Upper lobe of left lung (tissue), 6 donors: ENCODE data around the gene PRM2. TPM values are rescaled to one million over a fixed set of nuclear protein-coding genes. Genes with fewer than 3 reads are reported as not detected.
A peak's percentile ranks its signal among the peaks of the same experiment; 100 is the strongest.

Experiments
- ATAC-seq, 2 donors: fragments of 200-7000 bp; cut with Tn5 transposase; one replicate each; pipeline ENCODE4 v1.9.1; 2022; ENCODE audit warnings: mild to moderate bottlenecking in 2 of 2, moderate library complexity in 2 of 2; ENCODE audit not compliant: low FRiP score in 2 of 2
- DNase-seq, 2 donors: peaks; one replicate each; pipeline ENCODE4 v3.0.0-alpha.2; 2019 to 2020
- H3K27ac ChIP-seq, 4 donors: fragments of 200-600 bp; sonication (generic); one replicate each; pipeline ENCODE4 v1.5.1; 2016 to 2019
- H3K27me3 ChIP-seq, 4 donors: fragments of 200-600 bp; sonication (generic); one replicate each; pipeline ENCODE4 v1.5.1; 2017 to 2019
- H3K36me3 ChIP-seq, 4 donors: fragments of 200-600 bp; sonication (generic); one replicate each; pipeline ENCODE4 v1.5.1; 2016 to 2019
- H3K4me1 ChIP-seq, 4 donors: fragments of 200-600 bp; sonication (generic); one replicate each; pipeline ENCODE4 v1.5.1; 2018 to 2019
- H3K4me3 ChIP-seq, 4 donors: fragments of 200-600 bp; sonication (generic); one replicate each; pipeline ENCODE4 v1.5.1; 2017 to 2019; ENCODE audit warnings: mild to moderate bottlenecking in 2 of 4, moderate library complexity in 1 of 4
- H3K9me3 ChIP-seq, 4 donors: fragments of 200-600 bp; sonication (generic); one replicate each; pipeline ENCODE4 v1.5.1; 2018 to 2019
- CTCF ChIP-seq, 6 experiments: fragments of 450-650 bp in 4 of 6; fragments of 200-600 bp in 2 of 6; sonication (generic) in 2 of 6; IDR thresholded peaks; one replicate each; pipeline ENCODE4 v1.5.1; 2016 to 2019; ENCODE audit warnings: antibody characterized with exemption in 6 of 6
- EP300 ChIP-seq, 4 donors: sonication (generic); formaldehyde crosslinking; IDR thresholded peaks; one replicate each; pipeline ENCODE4 v1.5.1; 2017; ENCODE audit warnings: antibody characterized with exemption in 4 of 4, control low read depth in 2 of 4
- POLR2A ChIP-seq, 4 donors: fragments of 450-650 bp; IDR thresholded peaks; one replicate each; pipeline ENCODE4 v1.5.1; 2016 to 2017; ENCODE audit warnings: antibody characterized with exemption in 4 of 4, mild to moderate bottlenecking in 2 of 4
- POLR2AphosphoS5 ChIP-seq, 2 donors: sonication (generic); formaldehyde crosslinking; IDR thresholded peaks; one replicate each; pipeline ENCODE4 v1.5.1; 2017; ENCODE audit warnings: antibody characterized with exemption in 2 of 2
- WGBS, 2 donors: methylation state at CpG; one replicate each; pipeline ENCODE4 v1.1.5; 2017 to 2018; 5-methylcytosine and 5-hydroxymethylcytosine counted together
- total RNA-seq, 6 donors: library from RNA; depleted of rRNA in 4 of 6; stranded (reverse); fragments of >200 nt in 4 of 6; gene quantifications; one replicate each; pipeline versions ENCODE4 v1.1.0 to v1.2.1, GENCODE V29; 2016 to 2021
- donor health status: DM: no; HTN: no; CAD: no; lungs with moderate emphysema.
- donor health status: DM: no; HTN: yes; CAD: no; lungs with severe emphysema.

Gene PRM2
- total RNA-seq, 6 donors from 2014 or later, result not detected

GRCh38 chr16:11283820-11284248 is 7.6 kb upstream of the PRM2 start:
- Histone ChIP-seq H3K36me3 (no peaks in the 10 kb centered on the region), H3K27ac (no peak overlapping the region), H3K4me3 (no peak overlapping the region), H3K9me3 (no peaks in the 10 kb centered on the region), H3K4me1 (peaks cover 0 to 5% (median 0%) of the 10 kb centered on the region in 4 donors), H3K27me3 (no peaks in the 10 kb centered on the region)
- peak in 1 of 2 donors; percentile 42 for DNase-seq
- no peak for TF ChIP-seq CTCF (IDR thresholded peaks at IDR 0.05)
- no peak for TF ChIP-seq POLR2A (IDR thresholded peaks at IDR 0.05)
- TF ChIP-seq EP300 (IDR thresholded peaks at IDR 0.05), result no peak
- no peak for TF ChIP-seq POLR2AphosphoS5 (IDR thresholded peaks at IDR 0.05)
- ATAC-seq, result no peak
- WGBS, 2 donors, result 40 to 49% methylated on average over 3 to 4 of the region's 4 CpGs

DNA sequence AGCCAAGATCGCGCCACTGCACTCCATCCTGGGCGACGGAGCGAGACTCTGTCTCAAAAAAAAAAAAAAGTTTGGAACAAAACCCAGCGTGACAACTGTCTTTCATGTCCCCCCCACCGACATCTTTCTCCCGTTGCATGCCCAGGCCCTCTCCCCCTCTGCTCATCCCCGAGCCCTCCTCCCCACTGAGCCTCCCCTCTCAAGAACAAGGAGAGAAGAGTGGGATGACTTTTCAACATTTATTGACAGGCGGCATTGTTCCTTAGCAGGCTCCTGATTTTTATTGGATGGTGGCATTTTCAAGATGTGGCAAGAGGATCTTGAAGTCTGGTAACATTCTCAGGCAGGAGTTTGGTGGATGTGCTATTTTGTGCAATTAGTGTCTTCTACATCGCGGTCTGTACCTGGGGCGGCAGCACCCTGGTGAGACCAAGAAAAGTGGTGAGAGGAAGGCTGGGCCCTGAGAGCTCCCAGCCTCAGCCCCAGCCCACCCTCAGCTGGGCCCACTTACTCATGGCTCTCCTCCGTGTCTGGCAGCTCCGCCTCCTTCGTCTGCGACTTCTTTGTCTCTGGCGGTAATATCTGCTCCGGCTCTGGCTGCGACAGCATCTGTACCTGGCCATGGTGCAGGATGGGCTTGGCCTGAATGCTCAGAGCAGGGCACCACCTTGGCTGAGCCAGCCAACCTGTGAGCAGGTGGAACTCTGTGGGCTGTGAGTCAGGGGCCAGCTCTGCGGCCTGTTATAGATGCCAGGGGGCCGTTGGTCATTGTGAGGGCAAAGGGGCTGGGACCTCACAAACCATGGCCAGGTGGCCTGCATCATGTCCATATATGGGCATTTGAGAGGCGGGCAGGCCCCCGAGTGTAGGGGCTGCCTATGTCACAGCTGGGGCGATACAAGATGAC is 4.6 kb upstream of the PRM2 start, which contains the start of gene PRM1:
Gene PRM1 (minus strand): TSS at position 715 of the 907 bp plus-strand sequence. CDS start 92 bp downstream, at position 623.
- H3K4me1 ChIP-seq, result peaks cover 0 to 5% (median 0%) of the 10 kb centered on the region in 4 donors
- no peak within 1 kb of the TSS for H3K27ac ChIP-seq
- ATAC-seq, result no peak
- no peaks in the 10 kb centered on the region for H3K36me3 ChIP-seq
- H3K9me3 ChIP-seq, result no peaks in the 10 kb centered on the region
- no peaks in the 10 kb centered on the region for H3K27me3 ChIP-seq
- WGBS, 2 donors, result 89 to 91% methylated on average over 22 to 25 of the region's 25 CpGs
- H3K4me3 ChIP-seq, result no peak within 1 kb of the TSS
- TF ChIP-seq POLR2AphosphoS5 (IDR thresholded peaks at IDR 0.05) (no peak), EP300 (IDR thresholded peaks at IDR 0.05) (no peak), POLR2A (IDR thresholded peaks at IDR 0.05) (no peak), CTCF (IDR thresholded peaks at IDR 0.05) (no peak)
- DNase-seq, result no peak

DNA sequence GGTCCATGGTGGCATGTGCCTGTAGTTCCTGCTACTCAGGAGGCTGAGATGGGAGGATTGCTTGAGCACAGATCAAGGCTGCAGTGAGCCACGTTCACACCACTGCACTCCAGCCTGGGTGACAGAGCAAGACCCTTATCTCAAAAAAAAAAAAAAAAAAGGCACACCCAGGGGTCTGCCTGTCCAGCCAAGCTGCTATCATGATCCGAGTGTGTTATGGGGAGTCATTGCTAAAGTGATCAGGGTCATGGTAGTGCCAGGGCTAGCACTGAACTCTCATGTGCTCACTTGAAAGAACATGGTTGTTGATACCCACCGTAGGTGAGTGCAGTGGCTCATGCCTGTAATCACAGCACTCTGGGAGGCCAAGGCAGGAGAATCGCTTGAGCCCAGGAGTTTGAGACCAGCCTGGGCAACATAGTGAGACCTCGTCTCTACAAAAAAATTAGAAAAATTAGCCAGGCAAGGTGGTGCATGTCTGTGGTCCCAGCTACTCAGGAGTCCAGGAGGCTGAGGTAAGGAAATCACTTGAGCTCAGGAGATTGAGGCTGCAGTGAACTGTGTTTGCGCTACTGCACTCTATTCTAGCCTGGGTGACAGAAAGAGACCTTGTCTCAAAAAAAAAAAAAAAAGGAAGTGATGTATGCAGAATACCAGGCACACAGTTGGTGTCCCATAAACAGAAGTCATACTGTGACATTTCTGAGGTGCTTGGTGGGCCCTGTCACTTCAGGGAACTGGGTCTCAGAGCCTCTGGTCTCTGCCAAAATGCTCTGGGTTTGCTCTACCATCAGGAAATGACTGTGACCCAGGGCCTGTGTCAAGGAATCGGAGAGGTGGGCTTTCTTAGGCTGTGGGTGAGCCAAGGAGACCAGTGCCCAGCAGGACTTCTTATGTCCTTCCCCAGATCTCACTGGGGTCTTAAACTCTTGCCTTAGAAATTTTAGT is 2.7 kb upstream of the PRM2 start:
- ATAC-seq (no peak), DNase-seq (no peak)
- peaks cover 0 to 5% (median 0%) of the 10 kb centered on the region in 4 donors for H3K4me1 ChIP-seq
- no peaks in the 10 kb centered on the region for H3K36me3 ChIP-seq
- no peaks in the 10 kb centered on the region for H3K27me3 ChIP-seq
- no peak overlapping the region for H3K4me3 ChIP-seq
- WGBS, 2 donors, result 79 to 85% methylated on average over 7 of the region's 7 CpGs
- TF ChIP-seq CTCF (IDR thresholded peaks at IDR 0.05) (no peak), EP300 (IDR thresholded peaks at IDR 0.05) (no peak), POLR2AphosphoS5 (IDR thresholded peaks at IDR 0.05) (no peak), POLR2A (IDR thresholded peaks at IDR 0.05) (no peak)
- H3K9me3 ChIP-seq, result no peaks in the 10 kb centered on the region
- no peak overlapping the region for H3K27ac ChIP-seq

GRCh38 chr16:11277607-11278337 is 1.5 kb upstream of the PRM2 start:
- Histone ChIP-seq H3K4me3 (no peak overlapping the region), H3K27me3 (no peaks in the 10 kb centered on the region), H3K4me1 (peaks cover 0 to 5% (median 0%) of the 10 kb centered on the region in 4 donors), H3K9me3 (no peaks in the 10 kb centered on the region), H3K27ac (no peak overlapping the region), H3K36me3 (no peaks in the 10 kb centered on the region)
- WGBS, 2 donors, result 81 to 87% methylated on average over 12 of the region's 12 CpGs
- DNase-seq (no peak), ATAC-seq (no peak)
- no peak for TF ChIP-seq POLR2AphosphoS5 (IDR thresholded peaks at IDR 0.05)
- TF ChIP-seq CTCF (IDR thresholded peaks at IDR 0.05), result no peak
- no peak for TF ChIP-seq EP300 (IDR thresholded peaks at IDR 0.05)
- no peak for TF ChIP-seq POLR2A (IDR thresholded peaks at IDR 0.05)
